ENCODE data around the gene POLD4.

POLD4 gene

DNA sequence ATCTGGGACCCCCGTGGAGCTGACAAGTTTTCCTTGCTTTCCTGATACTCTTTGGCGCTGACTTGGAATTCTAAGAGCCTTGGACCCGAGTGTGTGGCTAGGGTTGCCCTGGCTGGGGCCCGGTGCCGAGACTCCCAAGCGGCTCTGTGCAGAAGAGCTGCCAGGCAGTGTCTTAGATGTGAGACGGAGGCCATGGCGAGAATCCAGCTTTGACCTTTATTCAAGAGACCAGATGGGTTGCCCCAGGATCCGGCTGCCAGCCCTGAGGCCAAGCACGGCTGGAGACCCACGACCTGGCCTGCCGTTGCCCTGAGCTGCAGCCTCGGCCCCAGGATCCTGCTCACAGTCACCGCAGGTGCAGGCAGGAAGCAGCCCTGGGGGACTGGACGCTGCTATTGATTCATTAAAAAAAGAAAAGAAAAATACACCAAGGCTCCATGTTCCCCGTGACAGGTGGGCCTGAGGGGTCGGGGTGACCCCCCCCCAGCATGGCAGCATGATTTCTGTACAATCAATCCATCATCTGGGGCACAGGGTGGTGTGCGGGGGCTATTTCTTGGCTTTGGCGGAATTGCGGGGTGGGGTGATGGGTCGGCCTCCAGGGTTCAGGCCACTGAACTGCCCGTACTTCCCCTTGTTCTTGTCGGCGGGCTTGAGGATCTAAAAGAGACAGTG lies 44.8 kb upstream of the POLD4 start:
- TF ChIP-seq, protein P1, sequence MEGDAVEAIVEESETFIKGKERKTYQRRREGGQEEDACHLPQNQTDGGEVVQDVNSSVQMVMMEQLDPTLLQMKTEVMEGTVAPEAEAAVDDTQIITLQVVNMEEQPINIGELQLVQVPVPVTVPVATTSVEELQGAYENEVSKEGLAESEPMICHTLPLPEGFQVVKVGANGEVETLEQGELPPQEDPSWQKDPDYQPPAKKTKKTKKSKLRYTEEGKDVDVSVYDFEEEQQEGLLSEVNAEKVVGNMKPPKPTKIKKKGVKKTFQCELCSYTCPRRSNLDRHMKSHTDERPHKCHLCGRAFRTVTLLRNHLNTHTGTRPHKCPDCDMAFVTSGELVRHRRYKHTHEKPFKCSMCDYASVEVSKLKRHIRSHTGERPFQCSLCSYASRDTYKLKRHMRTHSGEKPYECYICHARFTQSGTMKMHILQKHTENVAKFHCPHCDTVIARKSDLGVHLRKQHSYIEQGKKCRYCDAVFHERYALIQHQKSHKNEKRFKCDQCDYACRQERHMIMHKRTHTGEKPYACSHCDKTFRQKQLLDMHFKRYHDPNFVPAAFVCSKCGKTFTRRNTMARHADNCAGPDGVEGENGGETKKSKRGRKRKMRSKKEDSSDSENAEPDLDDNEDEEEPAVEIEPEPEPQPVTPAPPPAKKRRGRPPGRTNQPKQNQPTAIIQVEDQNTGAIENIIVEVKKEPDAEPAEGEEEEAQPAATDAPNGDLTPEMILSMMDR (IDR thresholded peaks at IDR 0.05; ENCODE audit: low read depth, low read length, missing control alignments) = no peak
- no peak for DNase-seq (ENCODE audit: low read depth)
- H3K4me3 ChIP-seq (ENCODE audit: low read depth, low read length) = no peak overlapping the region

DNA sequence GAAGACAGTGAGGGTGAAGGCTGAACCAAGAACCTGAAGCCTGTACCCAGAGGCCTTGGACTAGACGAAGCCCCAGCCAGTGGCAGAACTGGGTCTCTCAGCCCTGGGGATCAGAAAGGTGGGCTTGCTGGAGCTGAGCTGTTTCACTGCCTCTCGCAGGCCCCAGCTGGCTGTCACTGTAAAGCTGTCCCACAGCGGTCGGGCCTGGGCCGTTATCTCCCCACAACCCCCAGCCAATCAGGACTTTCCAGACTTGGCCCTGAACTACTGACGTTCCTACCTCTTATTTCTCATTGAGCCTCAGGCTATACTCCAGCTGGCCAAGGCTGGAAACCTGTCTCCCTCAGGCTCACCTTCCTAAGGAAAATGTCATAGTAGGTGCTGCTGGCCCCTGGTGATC lies 44.2 kb upstream of the POLD4 start:
- no peak overlapping the region for H3K4me3 ChIP-seq (ENCODE audit: low read depth, low read length)
- no peak for DNase-seq (ENCODE audit: low read depth)
- TF ChIP-seq, protein P1 (IDR thresholded peaks at IDR 0.05; ENCODE audit: low read depth, low read length, missing control alignments) = no peak

DNA sequence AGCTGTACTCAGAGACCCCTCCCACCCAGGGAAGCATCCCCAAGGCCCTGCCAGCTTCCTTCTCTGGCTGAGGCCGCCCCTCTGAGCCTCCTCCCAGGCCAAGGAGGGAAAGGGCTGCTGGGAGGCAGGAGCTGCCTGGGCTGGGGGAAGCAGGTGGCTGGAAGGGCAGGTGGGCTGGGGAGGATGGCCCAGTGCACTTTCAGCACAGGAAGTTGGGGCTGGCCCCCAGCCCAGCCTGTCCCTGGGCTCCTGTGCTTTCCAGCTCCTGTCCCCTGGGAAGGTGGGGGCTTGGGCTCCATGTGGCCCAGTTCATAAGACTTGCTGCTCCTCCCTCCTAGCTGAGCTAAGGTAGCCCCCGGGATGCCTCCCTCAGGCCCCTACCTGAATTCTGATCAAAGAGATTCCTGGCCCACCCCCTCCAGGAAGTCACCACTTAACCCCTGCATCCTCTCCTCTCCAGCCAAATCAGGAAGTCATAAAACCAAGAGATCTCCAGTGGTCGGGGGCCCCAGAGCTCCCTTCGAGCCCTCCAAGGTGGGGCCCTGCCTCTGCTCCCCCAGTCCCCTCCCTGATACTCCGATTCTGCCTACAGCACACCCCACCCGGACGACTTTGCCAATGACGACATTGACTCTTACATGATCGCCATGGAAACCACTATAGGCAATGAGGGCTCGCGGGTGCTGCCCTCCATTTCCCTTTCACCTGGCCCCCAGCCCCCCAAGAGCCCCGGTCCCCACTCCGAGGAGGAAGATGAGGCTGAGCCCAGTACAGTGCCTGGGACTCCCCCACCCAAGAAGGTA lies 43.4 kb upstream of the POLD4 start:
- no peak overlapping the region for H3K4me3 ChIP-seq (ENCODE audit: low read depth, low read length)
- TF ChIP-seq, protein P1 (IDR thresholded peaks at IDR 0.05; ENCODE audit: low read depth, low read length, missing control alignments) = no peak
- no peak for DNase-seq (ENCODE audit: low read depth)

DNA sequence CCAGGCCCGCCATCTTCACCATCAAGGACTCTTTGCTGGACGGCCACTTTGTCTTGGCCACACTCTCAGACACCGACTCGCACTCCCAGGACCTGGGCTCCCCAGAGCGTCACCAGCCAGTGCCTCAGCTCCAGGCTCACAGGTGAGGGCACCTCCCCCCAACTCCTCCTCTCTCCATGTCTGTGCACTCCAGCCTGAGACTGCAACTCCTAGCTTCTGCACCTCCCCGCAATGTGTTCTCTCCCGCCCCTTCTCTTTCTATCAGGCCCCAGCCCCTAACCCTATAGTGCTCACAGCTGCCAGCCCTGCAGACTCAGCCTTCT lies 42.9 kb upstream of the POLD4 start:
- H3K4me3 ChIP-seq (ENCODE audit: low read depth, low read length) = no peak overlapping the region
- no peak for DNase-seq (ENCODE audit: low read depth)
- TF ChIP-seq, protein P1 (IDR thresholded peaks at IDR 0.05; ENCODE audit: low read depth, low read length, missing control alignments) = no peak

DNA sequence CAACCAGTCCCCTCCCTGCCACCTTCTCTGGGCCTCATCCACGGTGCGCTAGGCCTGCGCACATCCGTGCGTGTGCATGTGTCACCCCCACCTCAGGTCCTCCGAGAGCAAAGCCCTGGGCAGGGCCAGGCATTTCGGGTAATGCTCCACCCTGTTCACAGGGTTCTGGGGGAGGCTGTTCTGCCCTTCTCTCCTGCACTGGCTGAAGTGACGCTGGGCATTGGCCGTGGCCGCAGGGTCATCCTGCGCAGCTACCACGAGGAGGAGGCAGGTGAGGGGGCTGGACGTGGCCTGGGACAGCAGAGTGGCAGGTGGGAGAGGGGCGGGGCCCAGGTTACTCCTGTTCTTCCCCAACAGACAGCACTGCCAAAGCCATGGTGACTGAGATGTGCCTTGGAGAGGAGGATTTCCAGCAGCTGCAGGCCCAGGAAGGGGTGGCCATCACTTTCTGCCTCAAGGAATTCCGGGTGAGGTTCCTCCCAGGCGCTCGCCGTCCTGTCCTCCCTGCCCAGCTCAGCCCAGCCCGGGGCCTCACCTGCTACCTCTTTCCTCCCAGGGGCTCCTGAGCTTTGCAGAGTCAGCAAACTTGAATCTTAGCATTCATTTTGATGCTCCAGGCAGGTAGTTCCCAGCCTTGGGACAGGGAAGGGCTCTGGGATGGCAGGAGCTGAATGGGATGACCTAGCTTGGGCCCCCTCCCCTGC lies 42.4 kb upstream of the POLD4 start:
- H3K4me3 ChIP-seq (ENCODE audit: low read depth, low read length) = no peak overlapping the region
- TF ChIP-seq, protein P1 (IDR thresholded peaks at IDR 0.05; ENCODE audit: low read depth, low read length, missing control alignments) = no peak
- no peak for DNase-seq (ENCODE audit: low read depth)

DNA sequence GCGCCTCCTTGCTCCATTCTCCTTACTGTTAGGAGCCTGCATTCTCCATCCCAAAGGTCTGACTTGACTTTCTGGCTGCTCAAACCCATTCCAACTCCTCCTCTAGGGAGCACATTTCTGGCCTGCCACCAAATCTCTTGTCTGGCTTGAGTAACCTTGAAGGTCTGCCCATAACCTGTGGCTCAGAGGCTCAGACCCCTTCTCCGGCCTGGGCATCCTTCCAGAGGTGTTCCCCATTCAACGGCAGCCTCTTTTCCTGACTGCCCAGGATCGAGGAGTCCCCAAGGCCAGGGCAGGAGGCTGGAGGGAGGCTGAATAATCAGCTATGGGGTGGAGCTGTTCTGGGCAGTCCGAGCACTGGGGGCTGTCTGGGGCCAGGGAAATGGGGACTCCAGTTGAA lies 40.6 kb upstream of the POLD4 start:
- H3K4me3 ChIP-seq (ENCODE audit: low read depth, low read length) = no peak overlapping the region
- TF ChIP-seq, protein P1 (IDR thresholded peaks at IDR 0.05; ENCODE audit: low read depth, low read length, missing control alignments) = no peak
- DNase-seq (ENCODE audit: low read depth) = no peak
